Stimulated activated CD4-positive, alpha-beta T cell treated with anti-CD3 and anti-CD28 coated beads, TNF-alpha, amount 100 ng/mL, for 4 hours (primary cell): ENCODE data around the gene FAM98A.

Experiments
- DNase-seq, 3 experiments: peaks; one replicate each; pipeline ENCODE4 v3.0.0-alpha.2; 2020; ENCODE audit warnings: low read depth in 3 of 3

Gene FAM98A

GRCh38 chr2:33597026-33597425, 2.1 kb downstream of the FAM98A start:
- DNase-seq: no peak

GRCh38 chr2:33595385-33595784, 3.7 kb downstream of the FAM98A start:
- DNase-seq: no peak

- DNase-seq: no peak
These were observed 9.7 kb downstream of the FAM98A start for GRCh38 chr2:33589444-33589843.

GRCh38 chr2:33588232-33588631, 10.9 kb downstream of the FAM98A start:
- DNase-seq: no peak

GRCh38 chr2:33586766-33587165, 12.3 kb downstream of the FAM98A start:
- no peak for DNase-seq

GRCh38 chr2:33583194-33583938, 15.7 kb downstream of the FAM98A start:
- DNase-seq: peak in 1 of 3 experiments; percentile 3

- no peak for DNase-seq
These were observed 17.2 kb downstream of the FAM98A start for GRCh38 chr2:33581872-33582271.

- DNase-seq: no peak
These were observed 19.9 kb downstream of the FAM98A start for GRCh38 chr2:33579227-33579626.

- no peak for DNase-seq
These were observed 21.4 kb downstream of the FAM98A start for GRCh38 chr2:33577668-33578067.

GRCh38 chr2:33577084-33577483, 22.0 kb downstream of the FAM98A start:
- no peak for DNase-seq

GRCh38 chr2:33573657-33574056, 25.4 kb downstream of the FAM98A start:
- DNase-seq: no peak

- DNase-seq: no peak
These were observed 28.4 kb downstream of the FAM98A start for GRCh38 chr2:33570681-33571080.

GRCh38 chr2:33561872-33562271, 37.2 kb downstream of the FAM98A start:
- no peak for DNase-seq

GRCh38 chr2:33560017-33560416, 39.1 kb downstream of the FAM98A start:
- no peak for DNase-seq

GRCh38 chr2:33559328-33559727, 39.8 kb downstream of the FAM98A start:
- DNase-seq: no peak

- DNase-seq: no peak
These were observed 43.4 kb downstream of the FAM98A start for GRCh38 chr2:33555681-33556080.

- DNase-seq: no peak
These were observed 46.2 kb downstream of the FAM98A start for GRCh38 chr2:33552758-33553461.

- DNase-seq: no peak
These were observed 48.9 kb downstream of the FAM98A start for GRCh38 chr2:33550206-33550605.

- no peak for DNase-seq
These were observed 57.9 kb downstream of the FAM98A start for GRCh38 chr2:33541243-33541642.

GRCh38 chr2:33535421-33535820, 63.7 kb downstream of the FAM98A start:
- DNase-seq: no peak
